WI38 (cell line): ENCODE data around the gene RWDD1.
"Not testable (repeated sequence)": the region's sequence is repeated elsewhere in the genome, so short reads cannot be mapped to it uniquely, and the experiment has no call there.

Experiments
- H3K4me3 ChIP-seq: 2 replicates; pipeline ENCODE4 v1.5.1; 2011; ENCODE audit warnings: low read depth, mild to moderate bottlenecking, control low read depth, low read length
- CTCF ChIP-seq: IDR thresholded peaks from 2 replicates; pipeline ENCODE4 v1.5.1; 2012; ENCODE audit warnings: low read depth, mild to moderate bottlenecking, control low read depth, low read length

RWDD1 gene

GRCh38 chr6:116580198-116580597, 8.9 kb downstream of the RWDD1 start:
- no peak for TF ChIP-seq CTCF
- no peak overlapping the region for H3K4me3 ChIP-seq

- no peak for TF ChIP-seq CTCF
- H3K4me3 ChIP-seq = no peak overlapping the region
Observed at GRCh38 chr6:116586276-116586675, 15.0 kb downstream of the RWDD1 start.

- no peak overlapping the region for H3K4me3 ChIP-seq
- no peak for TF ChIP-seq CTCF
Observed at GRCh38 chr6:116586738-116587137, 15.4 kb downstream of the RWDD1 start.

GRCh38 chr6:116595247-116595646, 23.9 kb downstream of the RWDD1 start:
- no peak overlapping the region for H3K4me3 ChIP-seq
- no peak for TF ChIP-seq CTCF

GRCh38 chr6:116596815-116597214, 25.5 kb downstream of the RWDD1 start:
- no peak overlapping the region for H3K4me3 ChIP-seq
- TF ChIP-seq CTCF = no peak

- not testable (repeated sequence) for H3K4me3 ChIP-seq
Observed at GRCh38 chr6:116603916-116604315, 32.6 kb downstream of the RWDD1 start.

- not testable (repeated sequence) for H3K4me3 ChIP-seq
Observed at GRCh38 chr6:116604868-116605267, 33.6 kb downstream of the RWDD1 start.

GRCh38 chr6:116605935-116606334, 34.6 kb downstream of the RWDD1 start:
- no peak overlapping the region for H3K4me3 ChIP-seq
- no peak for TF ChIP-seq CTCF

- no peak overlapping the region for H3K4me3 ChIP-seq
- TF ChIP-seq CTCF = no peak
Observed at GRCh38 chr6:116611056-116611455, 39.8 kb downstream of the RWDD1 start.
